HG02840 (cell line): ENCODE data around the gene MACROD2.
"Not testable (repeated sequence)": the region's sequence is repeated elsewhere in the genome, so short reads cannot be mapped to it uniquely, and the experiment has no call there.

Source experiments
- ATAC-seq: cut with Tn5 transposase; IDR thresholded peaks from one replicate; pipeline ENCODE4 v1.9.1; 2021; ENCODE audit warnings: mild to moderate bottlenecking, moderate library complexity, moderate number of reproducible peaks; ENCODE audit not compliant: unreplicated experiment, low FRiP score

MACROD2 gene

GRCh38 chr20:15951658-15952057 lies 1956.3 kb downstream of the MACROD2 start:
- no peak for ATAC-seq

GRCh38 chr20:15958142-15958541 lies 1962.8 kb downstream of the MACROD2 start:
- ATAC-seq: no peak

DNA sequence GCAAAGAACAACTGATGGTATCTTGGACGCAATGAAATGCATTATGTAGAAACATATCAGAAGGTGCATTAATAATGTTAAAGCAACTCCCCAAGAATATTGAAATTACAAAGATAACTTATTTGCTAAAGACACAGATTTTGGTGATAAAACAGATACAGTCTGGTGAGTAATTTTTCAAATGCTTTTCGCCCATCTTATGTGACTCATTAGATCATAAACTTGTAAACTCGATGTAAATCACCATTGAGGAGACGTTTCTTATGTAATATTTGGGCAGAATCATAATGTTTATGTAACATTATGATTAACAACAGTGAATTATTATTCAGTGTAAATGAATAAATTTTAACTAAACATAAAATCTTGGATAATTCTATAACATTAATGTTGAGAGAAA lies 1969.8 kb downstream of the MACROD2 start:
- no peak for ATAC-seq

GRCh38 chr20:15967334-15967733 lies 1972.0 kb downstream of the MACROD2 start:
- no peak for ATAC-seq

GRCh38 chr20:15976047-15976736 lies 1980.9 kb downstream of the MACROD2 start:
- ATAC-seq: no peak

- ATAC-seq: no peak
Observed at GRCh38 chr20:15977026-15977425, 1981.7 kb downstream of the MACROD2 start.

GRCh38 chr20:15977758-15978157 lies 1982.4 kb downstream of the MACROD2 start:
- ATAC-seq: no peak

DNA sequence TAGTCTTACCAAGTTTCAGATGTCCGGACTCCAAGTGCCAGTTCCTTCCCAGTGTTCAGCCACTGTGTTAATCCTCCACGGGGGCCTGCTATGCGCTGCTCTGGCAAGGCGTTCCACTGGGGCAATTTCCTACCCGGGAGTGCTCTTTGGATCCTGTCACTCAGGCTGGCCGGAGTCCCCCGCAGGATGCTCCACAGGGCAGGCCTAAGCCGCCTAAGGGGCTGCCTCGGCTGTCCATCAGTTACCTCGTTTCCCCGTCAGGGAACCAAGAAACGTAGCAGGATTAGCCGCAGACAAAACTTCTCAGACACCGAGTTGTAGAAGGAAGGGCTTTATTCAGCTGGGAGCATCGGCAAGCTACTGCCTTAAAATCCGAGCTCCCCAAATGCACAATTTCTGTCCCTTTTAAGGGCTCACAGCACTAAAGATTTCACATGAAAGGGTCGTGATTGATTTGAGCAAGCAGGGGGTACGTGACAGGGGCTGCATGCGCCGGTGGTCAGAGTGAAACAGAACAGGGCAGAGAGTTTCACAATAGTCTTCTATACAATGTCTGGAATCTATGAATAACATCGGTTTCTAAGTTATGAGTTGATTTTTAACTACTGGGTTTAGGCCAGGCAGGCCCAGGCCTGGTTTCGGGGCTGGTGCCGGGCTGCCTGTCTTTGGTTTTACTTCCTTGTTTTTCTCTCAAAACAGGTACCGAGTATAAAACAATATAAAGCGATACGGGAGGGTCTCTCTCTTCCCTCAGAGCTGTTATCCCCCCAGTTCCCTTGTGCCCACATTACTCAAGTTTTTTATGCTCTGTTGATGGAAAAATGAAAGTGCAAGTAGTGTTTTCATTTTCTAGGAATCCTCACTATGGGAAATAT lies 1990.4 kb downstream of the MACROD2 start:
- not testable (repeated sequence) for ATAC-seq

GRCh38 chr20:15986690-15987089 lies 1991.4 kb downstream of the MACROD2 start:
- peak; percentile 92 for ATAC-seq

GRCh38 chr20:15991279-15991678 lies 1996.0 kb downstream of the MACROD2 start:
- no peak for ATAC-seq

- no peak for ATAC-seq
Observed at GRCh38 chr20:15992564-15992963, 1997.2 kb downstream of the MACROD2 start.

GRCh38 chr20:16000112-16000511 lies 2004.8 kb downstream of the MACROD2 start:
- no peak for ATAC-seq

DNA sequence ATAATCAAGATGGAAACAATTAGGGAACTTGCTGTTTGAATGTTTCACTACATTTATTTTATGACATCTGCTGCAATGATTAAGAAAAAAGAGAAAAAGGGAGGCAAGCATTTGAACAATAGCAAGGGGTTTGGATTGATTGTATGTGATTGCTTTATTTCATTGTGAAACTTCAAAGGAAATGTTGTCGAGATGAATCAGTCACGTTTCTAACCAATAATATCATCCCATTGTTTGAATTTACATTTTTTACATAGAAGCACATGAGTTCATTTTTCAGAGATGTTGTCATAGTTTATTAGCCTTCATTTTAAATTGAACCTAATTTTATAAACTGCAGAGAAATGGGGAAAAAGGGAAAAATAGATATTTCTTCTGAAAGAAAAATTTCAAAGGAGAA lies 2006.0 kb downstream of the MACROD2 start:
- no peak for ATAC-seq

GRCh38 chr20:16003310-16003709 lies 2008.0 kb downstream of the MACROD2 start:
- ATAC-seq: no peak

GRCh38 chr20:16004108-16004854 lies 2009.0 kb downstream of the MACROD2 start:
- no peak for ATAC-seq

- no peak for ATAC-seq
Observed at GRCh38 chr20:16005021-16005914, 2010.0 kb downstream of the MACROD2 start.

DNA sequence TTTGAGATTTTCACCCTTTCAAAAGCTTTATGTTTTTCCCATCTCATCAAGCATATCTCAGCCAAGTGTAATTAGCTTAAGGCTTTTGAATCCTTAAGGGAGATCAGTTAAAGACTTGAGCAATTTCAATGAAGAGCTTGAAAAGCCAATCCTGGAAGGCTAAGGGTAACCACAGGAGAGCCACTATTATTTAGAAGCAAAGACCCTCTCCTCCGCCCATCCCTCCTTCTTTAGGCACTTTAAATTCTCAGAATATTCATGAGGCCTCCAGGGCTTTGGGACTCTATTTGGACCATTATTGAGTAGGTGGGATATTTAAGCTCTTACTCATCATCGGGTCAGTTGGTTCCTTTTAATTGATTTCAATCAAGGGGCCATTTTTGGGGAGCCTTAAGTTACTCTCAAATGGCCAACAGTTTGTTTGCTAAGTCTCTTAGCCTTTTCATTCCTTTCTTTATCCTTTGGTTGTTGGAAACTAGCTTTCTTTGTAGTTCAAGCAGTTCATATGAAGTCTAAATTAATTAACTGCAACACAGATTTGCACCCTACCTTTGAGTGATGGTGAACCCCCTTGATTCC lies 2010.7 kb downstream of the MACROD2 start:
- ATAC-seq: no peak

GRCh38 chr20:16007164-16007563 lies 2011.8 kb downstream of the MACROD2 start:
- peak; percentile 97 for ATAC-seq

GRCh38 chr20:16007962-16008361 lies 2012.6 kb downstream of the MACROD2 start:
- ATAC-seq: no peak

- no peak for ATAC-seq
Observed at GRCh38 chr20:16011056-16011455, 2015.7 kb downstream of the MACROD2 start.
